OCI-LY1 (cell line): ENCODE results near the gene VWA8.
"Not testable (repeated sequence)": the region's sequence is repeated elsewhere in the genome, so short reads cannot be mapped to it uniquely, and the experiment has no call there.

ENCODE experiments used
- H2AFZ ChIP-seq: fragments of 200-600 bp; sonication (generic), shearing (Covaris generic); 2 replicates; pipeline ENCODE4 v1.6.0; 2014; ENCODE audit warnings: antibody characterized with exemption, mild to moderate bottlenecking, low read length
- H3F3A ChIP-seq: fragments of 200-600 bp; sonication (generic), shearing (Covaris generic); 2 replicates; pipeline ENCODE4 v1.6.0; 2014; ENCODE audit warnings: mild to moderate bottlenecking, antibody characterized with exemption, low read length, moderate library complexity; ENCODE audit not compliant: insufficient read depth
- H3K27ac ChIP-seq: fragments of 200-600 bp; sonication (generic); 2 replicates; pipeline ENCODE4 v1.5.1; 2014; ENCODE audit warnings: low read length, mixed run types, mild to moderate bottlenecking, low read depth; ENCODE audit not compliant: poor library complexity, severe bottlenecking
- H3K27me3 ChIP-seq: fragments of 200-600 bp; sonication (generic); 2 replicates; pipeline ENCODE4 v1.6.0; 2014; ENCODE audit warnings: antibody characterized with exemption, mild to moderate bottlenecking, low read length, moderate library complexity; ENCODE audit not compliant: insufficient read depth
- H3K36me3 ChIP-seq: fragments of 200-600 bp; sonication (generic); 2 replicates; pipeline ENCODE4 v1.6.1; 2014; ENCODE audit warnings: mild to moderate bottlenecking, antibody characterized with exemption, low read length, moderate library complexity, mixed read lengths; ENCODE audit not compliant: insufficient read depth
- H3K4me1 ChIP-seq: fragments of 200-600 bp; sonication (generic); 2 replicates; pipeline ENCODE4 v1.5.1; 2014; ENCODE audit warnings: mild to moderate bottlenecking, low read length, moderate library complexity; ENCODE audit not compliant: insufficient read depth, severe bottlenecking
- H3K4me2 ChIP-seq: fragments of 200-600 bp; sonication (generic), shearing (Covaris generic); 2 replicates; pipeline ENCODE4 v1.6.1; 2014; ENCODE audit warnings: low read length
- H3K4me3 ChIP-seq: fragments of 200-600 bp; sonication (generic); 2 replicates; pipeline ENCODE4 v1.5.1; 2014; ENCODE audit warnings: low read length, low read depth, mild to moderate bottlenecking, mixed read lengths; ENCODE audit not compliant: poor library complexity, severe bottlenecking
- H3K79me2 ChIP-seq: fragments of 200-600 bp; shearing (Covaris generic); 2 replicates; pipeline ENCODE4 v1.6.1; 2016; ENCODE audit warnings: mixed run types, low read length, mixed read lengths; ENCODE audit not compliant: insufficient read depth
- H3K9ac ChIP-seq: fragments of 200-600 bp; sonication (generic), shearing (Covaris generic); 2 replicates; pipeline ENCODE4 v1.6.1; 2014; ENCODE audit warnings: mild to moderate bottlenecking, low read length, mixed read lengths
- H3K9me2 ChIP-seq: fragments of 200-600 bp; sonication (generic), shearing (Covaris generic); 2 replicates; pipeline ENCODE4 v1.6.1; 2014; ENCODE audit warnings: low read depth, mild to moderate bottlenecking, low read length, mixed read lengths
- H3K9me3 ChIP-seq: fragments of 200-600 bp; shearing (Covaris generic); 2 replicates; pipeline ENCODE4 v1.6.1; 2014; ENCODE audit warnings: low read length, mixed read lengths
- H4K20me1 ChIP-seq: fragments of 200-600 bp; sonication (generic), shearing (Covaris generic); 2 replicates; pipeline ENCODE4 v1.6.0; 2016; ENCODE audit warnings: mild to moderate bottlenecking, low read length; ENCODE audit not compliant: insufficient read depth
- CTCF ChIP-seq: fragments of 200-600 bp; sonication (generic), shearing (Covaris generic); IDR thresholded peaks from 2 replicates; pipeline ENCODE4 v1.5.1; 2017; ENCODE audit warnings: mild to moderate bottlenecking, antibody characterized with exemption, low read length, moderate library complexity, mixed read lengths
- EZH2 ChIP-seq: fragments of 200-600 bp; sonication (generic), shearing (Covaris generic); IDR thresholded peaks from 2 replicates; pipeline ENCODE4 v1.8.0; 2017; ENCODE audit warnings: borderline replicate concordance, mixed run types, mild to moderate bottlenecking, antibody characterized with exemption, low read length, moderate library complexity, mixed read lengths

Gene VWA8

GRCh38 chr13:41649659-41650058, 311.2 kb downstream of the VWA8 start:
- Histone ChIP-seq H3K9ac (no peak overlapping the region), H3K9me3 (no peaks in the 10 kb centered on the region), H3K27me3 (no peaks in the 10 kb centered on the region), H4K20me1 (no peaks in the 10 kb centered on the region), H3K36me3 (no peaks in the 10 kb centered on the region), H2AFZ (no peak overlapping the region), H3K79me2 (no peaks in the 10 kb centered on the region), H3K4me2 (no peak overlapping the region), H3K27ac (peak overlapping the region; percentile 2), H3K4me1 (peaks cover 62% of the 10 kb centered on the region), H3F3A (0 out of 2 replicates have a peak, but pooled peaks cover 3% of the 10 kb centered on the region), H3K9me2 (no peaks in the 10 kb centered on the region), H3K4me3 (no peak overlapping the region)
- TF ChIP-seq EZH2 (no peak), CTCF (peak; percentile 51; the same call in 1 of the 2 replicates)

DNA sequence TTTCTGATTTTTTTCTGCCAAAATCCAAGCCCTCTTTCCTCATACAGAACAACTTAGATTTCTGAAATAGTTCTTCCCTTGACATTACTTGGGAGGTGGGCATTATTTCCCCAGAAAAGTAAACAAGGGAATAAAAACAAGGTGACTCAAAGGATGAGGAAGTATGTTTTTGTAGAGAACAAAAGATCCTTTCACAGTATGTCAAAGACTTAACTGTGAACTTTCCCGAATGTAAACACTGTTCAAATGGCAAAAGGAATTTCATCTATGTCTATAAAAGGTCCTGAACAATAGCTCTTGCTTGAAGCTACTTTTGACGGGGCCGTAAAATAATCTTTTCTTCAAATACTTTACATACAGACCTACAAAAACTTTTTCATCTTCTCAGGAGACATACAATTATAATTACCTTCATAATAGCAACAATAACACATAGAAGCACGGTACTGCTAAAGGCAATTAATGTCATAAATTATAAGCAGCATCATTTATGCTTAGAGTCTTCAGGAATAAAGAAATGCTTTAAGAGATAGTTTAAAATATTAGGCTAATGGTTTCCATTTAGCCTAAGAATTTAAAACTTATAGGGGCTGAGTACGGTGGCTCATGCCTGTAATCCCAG, 312.5 kb downstream of the VWA8 start:
- Histone ChIP-seq H3K4me1 (peaks cover 68% of the 10 kb centered on the region), H3K27ac (peak overlapping the region; percentile 18)
- no peak for TF ChIP-seq CTCF

GRCh38 chr13:41647699-41648313, 313.1 kb downstream of the VWA8 start:
- H3K9me3 ChIP-seq, H3K9me2 ChIP-seq, H3K4me2 ChIP-seq, H3K4me3 ChIP-seq, H3K79me2 ChIP-seq, H3F3A ChIP-seq, H2AFZ ChIP-seq, H3K9ac ChIP-seq, H3K27me3 ChIP-seq, H3K36me3 ChIP-seq, H4K20me1 ChIP-seq: not testable (repeated sequence)
- Histone ChIP-seq H3K4me1 (peaks cover 70% of the 10 kb centered on the region), H3K27ac (peak overlapping the region; percentile 18)

More for the DNA sequence above, 312.5 kb downstream of the VWA8 start:
- Histone ChIP-seq H3K36me3 (no peaks in the 10 kb centered on the region), H3K27me3 (no peaks in the 10 kb centered on the region), H3K4me2 (no peak overlapping the region), H2AFZ (no peak overlapping the region), H3F3A (no peaks in the 10 kb centered on the region), H3K9me2 (no peaks in the 10 kb centered on the region), H3K79me2 (no peaks in the 10 kb centered on the region), H4K20me1 (no peaks in the 10 kb centered on the region), H3K9ac (no peak overlapping the region), H3K4me3 (no peak overlapping the region), H3K9me3 (no peaks in the 10 kb centered on the region)

- peak overlapping the region; percentile 8 for H3K27ac ChIP-seq
- H3K9ac ChIP-seq, result no peak overlapping the region
- H3K4me3 ChIP-seq, result no peak overlapping the region
- no peaks in the 10 kb centered on the region for H3K79me2 ChIP-seq
- H3K9me2 ChIP-seq, result no peaks in the 10 kb centered on the region
- H3K9me3 ChIP-seq, result no peaks in the 10 kb centered on the region
- H3K27me3 ChIP-seq, result no peaks in the 10 kb centered on the region
- no peak overlapping the region for H2AFZ ChIP-seq
- TF ChIP-seq EZH2 (no peak), CTCF (no peak)
- H4K20me1 ChIP-seq, result no peaks in the 10 kb centered on the region
- H3F3A ChIP-seq, result no peaks in the 10 kb centered on the region
- H3K4me1 ChIP-seq, result peaks cover 49% of the 10 kb centered on the region
- no peaks in the 10 kb centered on the region for H3K36me3 ChIP-seq
- no peak overlapping the region for H3K4me2 ChIP-seq
Observed at GRCh38 chr13:41645331-41645730, 315.6 kb downstream of the VWA8 start.
